ENCODE data around the gene NBAS. TPM values are rescaled to one million over a fixed set of nuclear protein-coding genes. Genes with fewer than 3 reads are reported as not detected.

NBAS gene
- total RNA-seq, 1 donor from 2014 or later: 57.6 TPM

- Mint-ChIP-seq H3K4me1 (ENCODE audit: low read depth, unreplicated experiment) (no peaks in the 10 kb centered on the region), H3K27ac (ENCODE audit: unreplicated experiment) (no peak overlapping the region), H3K9me3 (ENCODE audit: unreplicated experiment) (no peaks in the 10 kb centered on the region), H3K36me3 (ENCODE audit: low read depth, unreplicated experiment) (peaks cover 22% of the 10 kb centered on the region), H3K27me3 (ENCODE audit: low read depth, unreplicated experiment) (no peaks in the 10 kb centered on the region), H3K4me3 (ENCODE audit: unreplicated experiment) (no peak overlapping the region)
- H4K20me1 ChIP-seq (ENCODE audit: insufficient read depth, low read length): no peaks in the 10 kb centered on the region
- H3K4me1 ChIP-seq (ENCODE audit: insufficient read depth, low read length): no peaks in the 10 kb centered on the region
- H3K9ac ChIP-seq (ENCODE audit: low read length): no peak overlapping the region
- DNase-seq (ENCODE audit: low read depth) (no peak), FAIRE-seq (no peak)
- no peak overlapping the region for H2AFZ ChIP-seq (ENCODE audit: low read depth, low read length)
- H3K9me3 ChIP-seq (ENCODE audit: insufficient read depth, low read depth, low read length): no peaks in the 10 kb centered on the region
- H3K4me2 ChIP-seq (ENCODE audit: low read length): no peak overlapping the region
- TF ChIP-seq CTCF (IDR thresholded peaks at IDR 0.05; ENCODE audit: insufficient read depth, low read depth, low read length): no peak
- no peak for TF ChIP-seq EZH2 (IDR thresholded peaks at IDR 0.05; ENCODE audit: insufficient read depth, low read length)
- H3K36me3 ChIP-seq (ENCODE audit: insufficient read depth, low read length): peaks cover 14% of the 10 kb centered on the region
- no peaks in the 10 kb centered on the region for H3K27me3 ChIP-seq (ENCODE audit: insufficient read depth, low read length)
- H3K27ac ChIP-seq (ENCODE audit: low read depth, low read length): no peak overlapping the region
- H3K79me2 ChIP-seq (ENCODE audit: insufficient read depth, low read length): no peaks in the 10 kb centered on the region
- H3K4me3 ChIP-seq (ENCODE audit: insufficient read depth, low read depth, low read length): no peak overlapping the region
Observed at GRCh38 chr2:15498554-15498953, 62.6 kb downstream of the NBAS start.

- Mint-ChIP-seq H3K4me1 (ENCODE audit: low read depth, unreplicated experiment) (no peaks in the 10 kb centered on the region), H3K9me3 (ENCODE audit: unreplicated experiment) (no peaks in the 10 kb centered on the region), H3K27ac (ENCODE audit: unreplicated experiment) (no peak overlapping the region), H3K4me3 (ENCODE audit: unreplicated experiment) (no peak overlapping the region), H3K36me3 (ENCODE audit: low read depth, unreplicated experiment) (peaks cover 22% of the 10 kb centered on the region), H3K27me3 (ENCODE audit: low read depth, unreplicated experiment) (no peaks in the 10 kb centered on the region)
- no peak for TF ChIP-seq CTCF (IDR thresholded peaks at IDR 0.05; ENCODE audit: insufficient read depth, low read depth, low read length)
- TF ChIP-seq EZH2 (IDR thresholded peaks at IDR 0.05; ENCODE audit: insufficient read depth, low read length): no peak
- FAIRE-seq (no peak), DNase-seq (ENCODE audit: low read depth) (no peak)
- no peak overlapping the region for H3K9ac ChIP-seq (ENCODE audit: low read length)
- H3K9me3 ChIP-seq (ENCODE audit: insufficient read depth, low read depth, low read length): no peaks in the 10 kb centered on the region
- H3K27ac ChIP-seq (ENCODE audit: low read depth, low read length): no peak overlapping the region
- H3K79me2 ChIP-seq (ENCODE audit: insufficient read depth, low read length): no peaks in the 10 kb centered on the region
- H3K27me3 ChIP-seq (ENCODE audit: insufficient read depth, low read length): no peaks in the 10 kb centered on the region
- H3K4me2 ChIP-seq (ENCODE audit: low read length): no peak overlapping the region
- peaks cover under 1% of the 10 kb centered on the region for H4K20me1 ChIP-seq (ENCODE audit: insufficient read depth, low read length)
- no peak overlapping the region for H2AFZ ChIP-seq (ENCODE audit: low read depth, low read length)
- no peaks in the 10 kb centered on the region for H3K4me1 ChIP-seq (ENCODE audit: insufficient read depth, low read length)
- H3K36me3 ChIP-seq (ENCODE audit: insufficient read depth, low read length): peaks cover 4% of the 10 kb centered on the region
- no peak overlapping the region for H3K4me3 ChIP-seq (ENCODE audit: insufficient read depth, low read depth, low read length)
Observed at GRCh38 chr2:15494877-15495276, 66.3 kb downstream of the NBAS start.

GRCh38 chr2:15492773-15493325, 68.3 kb downstream of the NBAS start:
- FAIRE-seq (no peak), DNase-seq (ENCODE audit: low read depth) (peak; percentile 1)
- H3K79me2 ChIP-seq (ENCODE audit: insufficient read depth, low read length): no peaks in the 10 kb centered on the region
- H3K27me3 Mint-ChIP-seq (ENCODE audit: low read depth, unreplicated experiment): no peaks in the 10 kb centered on the region
- TF ChIP-seq EZH2 (IDR thresholded peaks at IDR 0.05; ENCODE audit: insufficient read depth, low read length): no peak
- TF ChIP-seq CTCF (IDR thresholded peaks at IDR 0.05; ENCODE audit: insufficient read depth, low read depth, low read length): no peak
- no peaks in the 10 kb centered on the region for H3K27me3 ChIP-seq (ENCODE audit: insufficient read depth, low read length)
- peaks cover 12% of the 10 kb centered on the region for H3K36me3 Mint-ChIP-seq (ENCODE audit: low read depth, unreplicated experiment)
- H3K9me3 ChIP-seq (ENCODE audit: insufficient read depth, low read depth, low read length): no peaks in the 10 kb centered on the region
- no peak overlapping the region for H3K27ac ChIP-seq (ENCODE audit: low read depth, low read length)
- no peaks in the 10 kb centered on the region for H3K4me1 ChIP-seq (ENCODE audit: insufficient read depth, low read length)
- peaks cover 6% of the 10 kb centered on the region for H3K36me3 ChIP-seq (ENCODE audit: insufficient read depth, low read length)
- no peak overlapping the region for H3K27ac Mint-ChIP-seq (ENCODE audit: unreplicated experiment)
- no peak overlapping the region for H3K9ac ChIP-seq (ENCODE audit: low read length)
- no peak overlapping the region for H2AFZ ChIP-seq (ENCODE audit: low read depth, low read length)
- H3K4me3 ChIP-seq (ENCODE audit: insufficient read depth, low read depth, low read length): no peak overlapping the region
- H3K4me2 ChIP-seq (ENCODE audit: low read length): no peak overlapping the region
- no peaks in the 10 kb centered on the region for H3K9me3 Mint-ChIP-seq (ENCODE audit: unreplicated experiment)
- no peak overlapping the region for H3K4me3 Mint-ChIP-seq (ENCODE audit: unreplicated experiment)
- peaks cover 5% of the 10 kb centered on the region for H4K20me1 ChIP-seq (ENCODE audit: insufficient read depth, low read length)
- H3K4me1 Mint-ChIP-seq (ENCODE audit: low read depth, unreplicated experiment): no peaks in the 10 kb centered on the region

Measured in astrocyte (in vitro differentiated cells and primary cell).